GM12878 (cell line): Measurements from ENCODE around the gene TESK2. TPM values are rescaled to one million over a fixed set of nuclear protein-coding genes. Genes with fewer than 3 reads are reported as not detected.

Experiments used
- ATAC-seq: fragments of 200-7000 bp; cut with Tn5 transposase; 3 replicates; pipeline ENCODE4 v1.9.1; 2020; ENCODE audit warnings: mild to moderate bottlenecking, moderate library complexity
- BruUV-seq: library from RNA; stranded (reverse); fragments of 400-500 nt; replicated peaks from 2 replicates; lab custom pipeline; 2021; lab: Mats Ljungman, UMichigan
- CTCF ChIA-PET: fragments of 300-600 bp; sonication (Branson Sonifier 250); formaldehyde crosslinking; extraction: SDS; loops from one replicate; lab custom pipeline; 2021; ENCODE audit warnings: inconsistent platforms; lab: Yijun Ruan, JAX
- POLR2A ChIA-PET: fragments of 350-600 bp; formaldehyde crosslinking; extraction: SDS; loops from one replicate; lab custom pipeline; 2021; ENCODE audit warnings: inconsistent platforms; lab: Charles Lee
- RAD21 ChIA-PET: fragments of 300-600 bp; sonication (Branson Sonifier 250); formaldehyde crosslinking; loops from one replicate; lab custom pipeline; 2023; ENCODE audit warnings: antibody characterized with exemption; ENCODE audit not compliant: unreplicated experiment; lab: Charles Lee
- SMC1A ChIA-PET: fragments of 300-600 bp; sonication (Branson Sonifier 250); formaldehyde crosslinking; loops from one replicate; lab custom pipeline; 2023; ENCODE audit not compliant: unreplicated experiment, uncharacterized antibody; lab: Charles Lee
- DNase-seq: peaks from one replicate; pipeline ENCODE4 v3.0.0-alpha.2; 2011; ENCODE audit warnings: low read depth, low spot score
- FAIRE-seq: peaks from 3 replicates; lab custom pipeline; 2011; peaks lifted over from hg19 to GRCh38; lab: Jason Lieb, UNC
- H2AFZ ChIP-seq: 2 replicates; pipeline ENCODE4 v1.6.0; 2011; ENCODE audit warnings: low read depth, low read length, control low read depth; ENCODE audit not compliant: control insufficient read depth
- H3K27ac ChIP-seq: 2 replicates; pipeline ENCODE4 v1.5.1; 2011; ENCODE audit warnings: control low read depth; ENCODE audit not compliant: control insufficient read depth, insufficient read depth
- H3K27me3 ChIP-seq, 2 experiments: replicated peaks in 1 of 2; 2 replicates each; pipeline versions ENCODE4 v1.6.0 to v1.6.1; 2011; ENCODE audit warnings: low read length in 1 of 2; ENCODE audit not compliant: control insufficient read depth in 2 of 2, insufficient read depth in 2 of 2
- H3K36me3 ChIP-seq, 2 experiments: 2 replicates each; pipeline ENCODE4 v1.5.1; 2011; ENCODE audit warnings: low read length in 1 of 2; ENCODE audit not compliant: control insufficient read depth in 2 of 2, insufficient read depth in 2 of 2
- H3K4me1 ChIP-seq: 2 replicates; pipeline ENCODE4 v1.6.1; 2011; ENCODE audit warnings: mild to moderate bottlenecking, low read length, moderate library complexity, mixed read lengths; ENCODE audit not compliant: control insufficient read depth, insufficient read depth
- H3K4me2 ChIP-seq: 2 replicates; pipeline ENCODE4 v1.6.0; 2011; ENCODE audit warnings: control low read depth; ENCODE audit not compliant: control insufficient read depth, insufficient read depth
- H3K4me3 ChIP-seq: fragments of 200-600 bp; sonication (generic); 2 replicates; pipeline ENCODE4 v1.5.1; 2016
- H3K79me2 ChIP-seq: 2 replicates; pipeline ENCODE4 v1.6.0; 2011; ENCODE audit warnings: low read length; ENCODE audit not compliant: control insufficient read depth, insufficient read depth
- H3K9ac ChIP-seq: 2 replicates; pipeline ENCODE4 v1.8.0; 2011; ENCODE audit warnings: low read length, control low read depth, mixed read lengths; ENCODE audit not compliant: control insufficient read depth, insufficient read depth
- H3K9me3 ChIP-seq: replicated peaks from 3 replicates; pipeline ENCODE4 v1.5.1; 2011; ENCODE audit warnings: mild to moderate bottlenecking, low read length; ENCODE audit not compliant: control insufficient read depth, insufficient read depth
- H4K20me1 ChIP-seq: 2 replicates; pipeline ENCODE4 v1.6.0; 2011; ENCODE audit not compliant: control insufficient read depth, insufficient read depth
- ATF2 ChIP-seq: IDR thresholded peaks from 2 replicates; pipeline ENCODE4 v1.6.1; 2012; ENCODE audit warnings: low read length, inconsistent platforms
- BRCA1 ChIP-seq: IDR thresholded peaks from 2 replicates; pipeline ENCODE4 v1.6.1; 2011; ENCODE audit warnings: low read depth, low read length, improper control_type of control experiment
- CEBPZ ChIP-seq: fragments of 150-350 bp; IDR thresholded peaks from 2 replicates; pipeline ENCODE4 v1.6.1; 2016; ENCODE audit warnings: low read depth, low read length
- DPF2 ChIP-seq: fragments of 450-650 bp; IDR thresholded peaks from 2 replicates; pipeline ENCODE4 v1.6.1; 2017; ENCODE audit warnings: mild to moderate bottlenecking
- HCFC1 ChIP-seq: fragments of 150-350 bp; IDR thresholded peaks from 2 replicates; pipeline ENCODE4 v1.6.1; 2014; ENCODE audit warnings: low read length
- STAT3 ChIP-seq: IDR thresholded peaks from 2 replicates; pipeline ENCODE4 v1.6.1; 2011; ENCODE audit warnings: low read depth, low read length, improper control_type of control experiment
- ZBTB33 ChIP-seq: fragments of 450-650 bp; IDR thresholded peaks from 2 replicates; pipeline ENCODE4 v1.6.1; 2017; ENCODE audit warnings: mild to moderate bottlenecking
- WGBS: methylation state at CpG from one replicate; pipeline ENCODE4 v1.1.6; 2016; ENCODE audit warnings: low lambda C conversion rate; ENCODE audit not compliant: insufficient replicate concordance, insufficient coverage; ENCODE audit errors: missing lambda C conversion rate; 5-methylcytosine and 5-hydroxymethylcytosine counted together
- in situ Hi-C: fragments of 300-500 bp; cut with MboI; formaldehyde crosslinking; loops from 9 replicates; pipeline ENCODE4 v1.14.3; 2018; ENCODE audit warnings: mixed read lengths
- intact Hi-C: fragments of 100-400 bp; cut with micrococcal nuclease; formaldehyde crosslinking; loops from one replicate; pipeline ENCODE4 v1.14.2; 2022; ENCODE audit not compliant: unreplicated experiment
- polyA plus RNA-seq, 11 experiments: library from polyadenylated mRNA; depleted of rRNA in 4 of 11; unstranded in 6 of 11; stranded (reverse) in 5 of 11; fragments of >200 nt; fragmentation: Nextera tagmentation in 4 of 11; fragmentation: Illumina TruSeq in 1 of 11; extraction: Ambion mirVana in 4 of 11; extraction: Trizol in 1 of 11; gene quantifications; 1 replicate in 1 of 11; 2 replicates in 10 of 11; pipeline versions ENCODE4 v1.2.1 to v1.2.3, GENCODE V29; 2011 to 2016; ENCODE audit warnings: inconsistent platforms in 2 of 11, missing spikeins in 2 of 11, low read depth in 1 of 11
- total RNA-seq, 4 experiments: library from RNA; depleted of rRNA in 3 of 4; stranded (reverse); fragments of >200 nt in 3 of 4; fragmentation: Illumina TruSeq in 1 of 4; extraction: Trizol in 1 of 4; gene quantifications; 2 replicates each; pipeline versions ENCODE4 v1.2.1 to v1.2.3, GENCODE V29; 2013 to 2021

The TESK2 gene
- total and polyA plus RNA-seq, 10 of the 15 experiments (the other 5 are each of a cell fraction or from before 2014, with no cell fraction given): 2.2 to 10.0 (median 5.7) TPM

GRCh38 chr1:45530632-45531135, 39.7 kb upstream of the TESK2 start:
- POLR2A ChIA-PET: interaction anchor here (0.6 to 1.9 kb wide), 5 partner anchors 9 to 576 kb away, joined by 3 to 11 read pairs (median 4); partner anchors contain the start of gene PRDX1
- RAD21 ChIA-PET: interaction anchor here (0.7 to 1.0 kb wide), 2 partner anchors 31 to 40 kb away, joined by 3 to 4 read pairs; partner anchors contain the start of gene CCDC163
- H3K4me2 ChIP-seq: no peak overlapping the region
- intact Hi-C loops: no loop called here
- H3K9ac ChIP-seq: no peak overlapping the region
- SMC1A ChIA-PET: interaction anchor here (0.6 to 1.7 kb wide), 3 partner anchors 12 to 25 kb away, joined by 3 to 7 read pairs (median 3); no protein-coding TSS in a partner anchor
- BruUV-seq: no TSS peak
- no peaks in the 10 kb centered on the region for H3K36me3 ChIP-seq
- no peak for TF ChIP-seq CEBPZ
- no peak for TF ChIP-seq BRCA1
- TF ChIP-seq ZBTB33: no peak
- no peak for TF ChIP-seq STAT3
- TF ChIP-seq DPF2: no peak
- no peak for TF ChIP-seq HCFC1
- TF ChIP-seq ATF2: no peak
- no peak overlapping the region for H3K27ac ChIP-seq
- no peaks in the 10 kb centered on the region for H3K4me1 ChIP-seq
- no peak overlapping the region for H2AFZ ChIP-seq
- no peaks in the 10 kb centered on the region for H4K20me1 ChIP-seq
- no peaks in the 10 kb centered on the region for H3K9me3 ChIP-seq
- no peaks in the 10 kb centered on the region for H3K27me3 ChIP-seq
- WGBS: 77% methylated on average over 9 of the region's 11 CpGs
- CTCF ChIA-PET: interaction anchor here (0.6 to 1.6 kb wide), 2 partner anchors 14 to 86 kb away, joined by 3 read pairs; no protein-coding TSS in a partner anchor
- no peak overlapping the region for H3K4me3 ChIP-seq
- in situ Hi-C loops: no loop called here
- no peak for ATAC-seq
- no peak for FAIRE-seq
- H3K79me2 ChIP-seq: no peaks in the 10 kb centered on the region
- no peak for DNase-seq
